Breast epithelium (tissue), 3 donors: ENCODE data around the gene FRMD4A.

Source experiments
- POLR2A ChIP-seq: fragments of 450-650 bp; IDR thresholded peaks from one replicate; pipeline ENCODE4 v1.6.1; 2016; ENCODE audit warnings: antibody characterized with exemption, mild to moderate bottlenecking, moderate library complexity
- TF ChIP-seq, protein P1 (sequence below), 3 donors: fragments of 450-650 bp; IDR thresholded peaks; one replicate each; pipeline ENCODE4 v1.5.1; 2016 to 2017; ENCODE audit warnings: antibody characterized with exemption in 3 of 3, mild to moderate bottlenecking in 3 of 3, moderate library complexity in 3 of 3

DNA sequence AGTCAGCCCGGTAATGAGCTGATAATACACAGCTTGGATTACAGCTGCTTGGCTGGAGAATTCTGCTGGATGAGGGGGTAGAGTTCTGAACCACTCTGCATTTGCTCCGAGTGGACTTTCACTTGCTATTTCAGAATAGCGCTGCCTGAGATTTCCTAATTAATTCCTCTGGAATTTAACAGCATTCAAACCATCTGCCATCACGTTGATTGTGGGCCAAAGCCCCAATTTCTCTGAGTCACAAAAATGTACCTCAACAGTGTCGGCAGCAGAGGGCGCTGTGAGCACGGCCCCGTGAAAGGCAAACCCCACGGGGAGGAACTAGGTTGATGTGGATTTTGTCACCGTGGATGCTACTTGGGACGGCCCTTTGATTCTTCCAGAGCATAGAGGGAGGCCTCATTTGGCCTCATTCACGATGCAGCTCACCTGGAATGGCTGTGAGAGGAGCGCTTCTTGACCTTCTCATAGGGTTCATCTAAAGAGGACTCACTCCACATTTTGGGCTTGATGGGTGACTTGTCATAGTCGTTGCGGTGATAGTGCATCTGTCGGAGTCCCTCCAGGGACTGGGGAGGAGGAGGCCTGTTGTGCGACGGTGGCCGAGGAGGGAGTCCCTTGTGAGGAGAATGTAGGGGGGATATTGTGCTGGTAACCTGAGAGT, 670.7 kb downstream of the FRMD4A start:
- TF ChIP-seq, protein P1, sequence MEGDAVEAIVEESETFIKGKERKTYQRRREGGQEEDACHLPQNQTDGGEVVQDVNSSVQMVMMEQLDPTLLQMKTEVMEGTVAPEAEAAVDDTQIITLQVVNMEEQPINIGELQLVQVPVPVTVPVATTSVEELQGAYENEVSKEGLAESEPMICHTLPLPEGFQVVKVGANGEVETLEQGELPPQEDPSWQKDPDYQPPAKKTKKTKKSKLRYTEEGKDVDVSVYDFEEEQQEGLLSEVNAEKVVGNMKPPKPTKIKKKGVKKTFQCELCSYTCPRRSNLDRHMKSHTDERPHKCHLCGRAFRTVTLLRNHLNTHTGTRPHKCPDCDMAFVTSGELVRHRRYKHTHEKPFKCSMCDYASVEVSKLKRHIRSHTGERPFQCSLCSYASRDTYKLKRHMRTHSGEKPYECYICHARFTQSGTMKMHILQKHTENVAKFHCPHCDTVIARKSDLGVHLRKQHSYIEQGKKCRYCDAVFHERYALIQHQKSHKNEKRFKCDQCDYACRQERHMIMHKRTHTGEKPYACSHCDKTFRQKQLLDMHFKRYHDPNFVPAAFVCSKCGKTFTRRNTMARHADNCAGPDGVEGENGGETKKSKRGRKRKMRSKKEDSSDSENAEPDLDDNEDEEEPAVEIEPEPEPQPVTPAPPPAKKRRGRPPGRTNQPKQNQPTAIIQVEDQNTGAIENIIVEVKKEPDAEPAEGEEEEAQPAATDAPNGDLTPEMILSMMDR (IDR thresholded peaks at IDR 0.05) = peak; percentile 82 to 92 (median 90)
- TF ChIP-seq POLR2A = no peak
